ENCODE measurements around the gene TNFAIP3.

TNFAIP3 gene

DNA sequence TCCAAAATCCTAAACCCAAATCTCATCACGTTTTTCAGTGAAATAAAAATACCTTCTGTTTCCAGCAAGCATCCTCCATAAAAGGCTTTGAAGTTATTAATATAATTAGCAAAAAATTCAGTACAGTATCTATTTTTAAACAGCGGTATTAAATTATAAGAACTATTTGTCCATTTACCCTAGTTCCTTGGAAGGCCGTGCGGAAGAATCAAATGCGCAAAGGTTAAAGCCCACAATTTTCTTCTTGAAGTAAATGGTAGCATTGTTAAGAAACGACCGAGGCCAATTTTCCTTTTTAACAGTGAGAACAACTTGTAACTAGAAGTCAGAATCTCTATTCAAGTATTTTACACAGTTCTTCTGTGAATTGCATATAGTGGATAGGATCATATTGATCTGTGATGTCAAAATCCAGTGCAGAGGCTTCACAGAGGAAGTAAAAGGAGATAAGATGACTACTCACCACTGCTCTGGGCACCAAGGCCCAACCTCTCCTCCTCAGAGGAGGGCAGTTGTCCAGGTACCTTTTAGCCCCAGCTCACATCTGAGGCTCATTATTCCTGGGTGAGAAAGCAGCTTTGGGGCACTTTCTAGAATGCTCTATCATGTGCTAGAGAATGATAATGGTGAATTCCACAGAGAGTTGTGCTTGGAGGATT is 36.3 kb downstream of the TNFAIP3 start:
- no peak for DNase-seq (ENCODE audit: low read depth)

DNA sequence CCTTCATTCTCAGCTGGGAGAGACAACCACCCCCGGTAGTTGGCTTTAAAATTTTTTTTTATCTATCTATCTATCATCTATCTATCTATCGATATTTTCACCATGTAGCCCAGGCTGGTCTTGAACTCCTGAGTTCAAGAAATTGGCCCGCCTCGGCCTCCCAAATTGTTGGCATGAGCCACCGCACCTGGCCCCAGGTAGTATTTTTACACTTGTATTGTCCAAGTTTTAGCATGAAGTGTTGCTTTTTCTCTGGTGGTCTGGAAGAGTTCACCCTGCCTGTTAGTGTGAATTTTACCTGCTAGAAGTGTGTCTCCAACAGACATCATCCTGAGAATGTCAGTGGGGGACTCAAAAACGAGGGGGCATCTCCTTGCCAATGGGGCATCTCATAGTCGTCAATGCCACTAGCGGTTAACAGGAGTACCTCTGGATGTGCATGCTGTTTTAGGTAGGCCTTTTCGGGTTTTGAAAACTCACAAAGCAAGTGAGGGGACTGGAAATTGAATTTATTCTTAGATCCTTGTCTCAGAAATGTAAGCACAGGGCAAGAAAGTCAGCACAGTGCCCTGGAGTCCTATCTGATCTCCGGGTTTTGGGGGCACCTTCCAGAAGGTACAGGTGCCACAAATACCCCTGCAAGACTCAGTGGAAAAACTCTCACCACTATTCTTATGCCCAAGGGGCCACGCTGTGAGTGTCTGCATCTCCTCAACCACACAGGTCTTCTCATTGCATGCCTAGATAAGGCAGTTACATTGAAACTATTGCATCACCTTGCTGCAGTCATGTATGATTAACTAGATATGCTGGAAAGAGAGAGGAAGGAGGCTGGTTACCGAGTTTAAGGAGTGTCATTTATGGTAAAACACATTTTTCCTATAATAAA is 37.1 kb downstream of the TNFAIP3 start:
- DNase-seq (ENCODE audit: low read depth): no peak

DNA sequence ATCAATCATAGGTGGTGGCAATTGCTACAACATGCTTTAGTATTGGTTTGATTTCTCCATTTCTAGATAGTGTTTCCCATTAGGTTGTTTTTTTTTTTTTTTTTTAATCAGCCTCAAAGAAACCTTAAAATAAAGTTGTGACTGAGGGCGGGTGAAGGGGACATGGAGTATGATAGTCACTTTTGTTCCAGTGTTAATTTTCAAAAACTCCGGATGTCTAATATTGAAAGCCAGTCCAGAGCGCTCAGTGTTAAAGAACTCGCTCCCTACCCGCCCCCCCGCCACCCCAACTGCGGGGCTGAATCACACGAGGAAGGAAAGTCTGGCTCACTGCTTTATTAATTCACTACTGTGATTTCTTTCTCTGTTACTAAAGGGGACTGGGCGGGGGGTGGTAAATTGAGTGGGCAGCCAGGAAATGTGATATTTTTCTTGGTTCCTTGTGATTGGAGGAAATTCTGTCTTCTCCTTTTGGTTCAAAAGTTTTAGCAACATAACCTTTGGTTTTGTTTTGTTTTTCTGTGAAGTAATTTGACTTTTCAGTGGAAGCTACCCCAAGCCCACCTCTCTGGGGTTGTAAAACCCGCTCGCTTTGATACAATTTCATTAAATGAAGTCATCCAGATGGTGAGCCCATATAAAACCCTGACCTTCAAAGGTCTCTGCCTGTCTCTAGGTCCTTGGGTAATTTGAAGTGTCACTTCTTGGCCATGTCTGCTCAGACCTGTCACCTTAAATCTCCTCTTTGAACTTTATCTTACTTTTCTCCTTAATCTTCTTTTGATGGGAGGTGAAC is 38.0 kb downstream of the TNFAIP3 start:
- no peak for DNase-seq (ENCODE audit: low read depth)

DNA sequence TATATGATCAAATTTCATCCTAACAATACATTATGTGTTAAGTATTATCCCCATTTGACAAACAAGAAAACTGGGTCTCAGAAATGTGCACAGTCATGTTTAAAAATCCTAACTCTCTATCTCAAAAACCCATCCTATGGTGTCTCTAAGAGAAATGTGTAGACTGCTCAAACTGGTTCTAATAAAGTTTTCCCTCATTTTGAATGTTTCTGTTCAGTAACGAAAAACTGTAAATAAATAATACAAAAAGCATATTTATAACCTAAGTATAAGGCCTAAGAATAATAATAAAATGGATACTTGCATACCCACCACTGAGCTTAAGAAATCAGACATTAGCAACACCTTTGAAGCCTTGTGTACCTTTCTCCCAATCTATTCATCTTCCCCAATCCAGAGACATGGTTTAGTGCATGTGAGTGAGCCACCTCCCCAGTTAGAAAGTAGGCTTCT is 39.0 kb downstream of the TNFAIP3 start:
- no peak for DNase-seq (ENCODE audit: low read depth)

DNA sequence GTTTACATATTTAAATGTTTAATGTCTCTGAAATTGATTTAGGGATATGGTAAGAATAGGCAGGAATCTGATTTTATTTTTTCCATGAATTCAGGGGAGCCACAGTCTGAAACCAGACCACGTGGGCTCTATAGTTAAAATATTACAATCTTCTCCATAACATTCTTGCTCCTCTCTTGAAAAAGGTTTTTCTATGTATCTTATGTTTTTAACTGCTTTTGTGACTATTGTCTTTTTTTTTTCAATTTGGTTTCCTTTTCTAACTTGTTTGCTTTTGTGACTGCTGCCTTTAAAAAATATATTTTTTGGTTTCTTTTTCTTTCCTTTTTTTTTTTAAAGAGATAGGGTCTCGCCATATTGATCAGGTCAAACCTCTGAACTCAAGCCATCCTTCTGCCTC is 40.1 kb downstream of the TNFAIP3 start:
- no peak for DNase-seq (ENCODE audit: low read depth)

DNA sequence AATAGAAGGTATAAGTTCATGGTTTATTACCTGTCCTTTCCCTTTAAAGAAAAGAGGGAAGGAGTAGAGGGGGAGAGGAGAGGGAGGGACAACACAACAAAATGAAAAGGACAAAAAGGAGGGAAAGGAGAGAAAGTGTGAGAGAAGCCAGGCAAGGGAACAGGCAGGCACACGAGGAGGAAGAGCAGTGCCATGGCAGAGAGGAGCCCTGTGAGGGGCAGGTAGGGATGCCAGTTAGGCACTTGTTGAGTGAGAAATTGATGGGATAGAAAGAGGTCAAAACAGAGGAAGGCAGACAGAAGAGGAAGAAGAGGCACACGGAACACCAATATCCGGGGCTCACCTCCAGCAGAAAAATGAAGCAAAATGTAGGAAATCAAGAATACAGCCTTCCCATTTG is 42.5 kb downstream of the TNFAIP3 start:
- DNase-seq (ENCODE audit: low read depth): no peak

DNA sequence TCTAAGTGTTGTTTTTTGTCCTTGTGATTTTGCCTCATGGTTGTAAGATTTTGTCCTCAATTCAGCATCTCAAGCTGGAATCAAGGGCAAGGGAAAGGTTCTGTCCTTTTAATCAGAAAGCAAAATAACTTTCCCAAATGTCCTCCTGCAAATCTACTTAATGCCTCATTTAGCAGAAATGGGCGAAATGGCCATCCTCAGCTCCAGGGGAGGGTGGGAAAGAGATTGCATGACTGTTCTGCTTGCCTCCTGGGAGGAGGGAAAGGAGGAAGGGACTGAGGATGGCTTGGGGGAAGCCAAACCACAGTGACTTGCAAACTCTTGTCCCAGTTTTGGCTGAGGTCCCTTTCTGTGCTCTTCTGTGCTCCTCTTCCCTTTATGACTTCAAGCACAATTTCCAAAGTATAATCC is 43.4 kb downstream of the TNFAIP3 start:
- DNase-seq (ENCODE audit: low read depth): no peak

DNA sequence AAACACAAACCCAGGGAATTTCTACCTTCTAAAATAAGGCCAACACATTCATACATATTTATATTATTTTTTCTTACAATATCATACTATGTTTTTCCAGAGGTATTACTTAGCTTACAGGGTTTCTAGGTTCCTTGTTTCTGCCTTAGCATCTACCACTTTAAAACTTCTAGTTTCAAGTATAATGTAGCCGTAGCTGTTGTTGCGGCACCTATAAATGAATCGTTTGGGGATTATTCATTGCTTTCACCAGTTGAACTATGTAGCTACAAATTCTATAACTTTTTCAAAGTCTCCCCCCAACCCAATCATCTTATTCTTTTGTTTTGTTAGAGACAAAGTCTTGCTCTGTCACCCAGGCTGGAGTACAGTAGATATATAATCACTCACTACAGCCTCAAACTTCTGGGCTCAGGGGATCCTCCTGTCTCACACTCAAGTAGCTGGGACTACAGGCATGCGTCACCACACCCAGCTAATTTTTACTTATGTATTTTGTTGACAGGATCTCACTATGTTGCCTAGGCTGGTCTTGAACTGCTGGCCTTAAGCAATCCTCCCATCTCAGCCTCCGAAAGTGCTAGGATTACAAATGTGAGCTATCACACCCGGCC is 43.9 kb downstream of the TNFAIP3 start:
- no peak for DNase-seq (ENCODE audit: low read depth)

DNA sequence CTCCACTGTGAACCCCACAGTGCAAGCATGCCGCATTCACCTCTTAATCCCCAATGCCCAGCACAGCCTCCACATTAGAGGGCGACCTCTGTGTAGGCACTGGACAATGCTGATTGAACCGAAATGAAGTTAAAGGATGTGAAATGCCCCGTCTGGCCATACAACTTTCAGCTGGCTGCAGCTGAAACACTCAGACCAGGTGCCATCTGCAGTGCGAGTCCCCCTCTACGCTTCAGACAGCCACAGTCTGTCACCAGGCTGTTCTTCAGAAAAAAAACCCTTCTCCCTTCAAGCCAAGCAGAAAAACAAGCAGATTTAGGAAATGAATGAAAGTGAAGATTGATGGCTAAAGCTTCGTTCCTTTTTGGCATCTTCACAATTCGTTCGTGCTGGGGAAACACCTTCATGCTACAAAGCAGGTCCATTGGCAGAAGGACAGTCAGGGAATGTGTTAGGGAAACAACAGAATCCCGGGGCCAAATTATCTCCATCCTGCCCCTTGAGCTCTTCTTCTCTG is 44.7 kb downstream of the TNFAIP3 start:
- DNase-seq (ENCODE audit: low read depth): no peak

DNA sequence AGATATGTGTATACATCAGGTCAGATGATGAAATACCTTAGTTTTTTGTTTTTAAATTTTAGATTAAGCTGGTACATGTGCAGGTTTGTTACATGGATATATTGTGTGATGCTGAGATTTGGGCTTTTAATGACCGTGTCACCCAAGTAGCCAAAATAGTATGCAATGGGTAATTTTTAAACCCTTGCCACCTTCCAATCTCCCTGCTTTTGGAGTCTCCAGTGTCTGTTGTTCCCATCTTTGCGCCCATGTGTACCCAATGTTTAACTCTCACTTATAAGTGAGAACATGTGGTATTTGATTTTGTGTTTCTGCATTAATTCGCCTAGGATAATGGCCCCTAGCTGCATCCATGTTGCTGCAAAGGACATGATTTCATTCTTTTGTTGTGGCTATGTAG is 45.8 kb downstream of the TNFAIP3 start:
- no peak for DNase-seq (ENCODE audit: low read depth)

DNA sequence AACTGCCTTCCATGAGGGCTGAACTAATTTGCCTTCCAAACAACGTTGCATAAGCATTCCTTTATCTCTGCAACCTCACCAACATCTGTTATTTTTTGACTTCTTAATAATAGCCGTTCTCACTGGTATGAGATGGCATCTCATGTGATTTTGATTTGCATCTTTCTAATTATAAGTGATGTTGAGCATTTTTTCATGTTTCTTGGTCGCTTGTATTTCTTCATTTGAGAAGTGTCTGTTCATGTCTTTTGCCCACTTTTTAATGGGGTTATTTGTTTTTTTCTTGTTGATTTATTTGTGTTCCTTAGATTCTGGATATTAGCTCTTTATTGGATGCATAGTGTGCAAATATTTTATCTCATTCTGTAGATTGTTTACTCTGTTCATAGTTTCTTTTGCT is 46.4 kb downstream of the TNFAIP3 start:
- no peak for DNase-seq (ENCODE audit: low read depth)

DNA sequence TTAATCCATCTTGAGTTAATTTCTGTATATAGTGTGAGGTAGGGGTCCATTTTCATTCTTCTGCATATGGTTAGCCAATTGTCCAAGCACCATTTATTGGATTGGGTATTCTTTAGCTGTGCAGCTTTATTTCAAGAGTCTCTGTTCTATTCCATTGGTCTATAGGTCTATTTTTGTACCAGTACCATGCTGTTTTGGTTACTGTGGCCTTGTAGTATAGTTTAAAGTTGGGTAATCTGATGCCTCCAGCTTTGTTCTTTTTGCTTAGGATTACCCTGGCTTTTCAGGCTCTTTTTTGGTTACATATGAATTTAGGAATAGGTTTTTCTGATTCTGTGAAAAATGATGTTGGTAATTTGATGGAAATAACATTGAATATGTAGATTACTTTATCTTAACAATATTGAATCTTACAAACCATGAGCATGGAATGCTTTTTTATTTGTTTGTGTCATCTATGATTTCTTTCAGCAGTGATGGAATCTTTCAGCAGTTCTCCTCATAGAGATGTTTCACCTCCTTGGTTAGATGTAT is 47.0 kb downstream of the TNFAIP3 start:
- DNase-seq (ENCODE audit: low read depth): no peak

DNA sequence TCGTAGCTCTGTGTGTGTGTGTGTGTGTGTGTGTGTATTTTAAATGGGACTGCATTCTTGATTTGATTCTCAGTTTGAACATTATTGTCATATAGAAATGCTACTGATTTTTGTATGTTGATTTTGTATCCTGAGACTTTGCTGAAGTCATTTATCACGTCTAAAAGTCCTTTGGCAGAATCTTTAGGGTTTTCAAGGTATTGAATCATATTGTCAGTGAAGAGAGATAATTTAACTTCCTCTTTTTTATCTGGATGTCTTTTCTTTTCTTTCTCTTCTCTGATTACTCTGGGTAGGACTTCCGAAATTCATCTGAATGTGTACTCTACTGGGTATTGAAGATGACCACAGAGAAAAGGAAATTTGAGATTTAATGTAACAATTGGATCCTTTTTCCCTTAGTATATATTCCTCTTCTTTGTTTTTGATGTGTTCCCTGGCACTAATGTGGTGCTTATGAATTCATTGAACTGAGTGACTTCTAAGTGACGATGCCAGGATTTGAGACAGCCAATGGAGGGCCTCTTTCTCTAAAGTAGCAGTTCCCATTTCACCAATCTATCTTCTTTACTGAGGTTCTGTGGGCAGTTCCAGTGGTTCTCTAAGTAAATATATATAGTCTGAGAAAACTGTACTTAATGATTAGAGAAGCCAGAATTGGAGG is 47.6 kb downstream of the TNFAIP3 start:
- DNase-seq (ENCODE audit: low read depth): no peak

DNA sequence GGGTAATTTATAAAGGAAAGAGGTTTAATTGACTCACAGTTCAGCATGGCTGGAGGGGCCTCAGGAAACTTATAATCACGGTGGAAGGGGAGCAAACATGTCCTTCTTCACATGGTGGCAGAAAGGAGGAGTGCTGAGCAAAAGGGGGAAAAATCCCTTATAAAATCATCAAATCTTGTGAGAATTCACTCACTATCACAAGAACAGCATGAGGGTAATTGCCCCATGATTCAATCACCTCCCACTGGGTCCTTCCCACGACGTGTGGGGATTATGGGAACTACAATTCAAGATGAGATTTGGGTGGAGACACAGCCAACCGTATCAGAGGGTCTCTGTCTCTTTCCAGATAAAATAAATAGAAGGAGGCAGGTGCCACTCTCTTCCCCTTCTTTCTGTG is 48.7 kb downstream of the TNFAIP3 start:
- DNase-seq (ENCODE audit: low read depth): no peak

DNA sequence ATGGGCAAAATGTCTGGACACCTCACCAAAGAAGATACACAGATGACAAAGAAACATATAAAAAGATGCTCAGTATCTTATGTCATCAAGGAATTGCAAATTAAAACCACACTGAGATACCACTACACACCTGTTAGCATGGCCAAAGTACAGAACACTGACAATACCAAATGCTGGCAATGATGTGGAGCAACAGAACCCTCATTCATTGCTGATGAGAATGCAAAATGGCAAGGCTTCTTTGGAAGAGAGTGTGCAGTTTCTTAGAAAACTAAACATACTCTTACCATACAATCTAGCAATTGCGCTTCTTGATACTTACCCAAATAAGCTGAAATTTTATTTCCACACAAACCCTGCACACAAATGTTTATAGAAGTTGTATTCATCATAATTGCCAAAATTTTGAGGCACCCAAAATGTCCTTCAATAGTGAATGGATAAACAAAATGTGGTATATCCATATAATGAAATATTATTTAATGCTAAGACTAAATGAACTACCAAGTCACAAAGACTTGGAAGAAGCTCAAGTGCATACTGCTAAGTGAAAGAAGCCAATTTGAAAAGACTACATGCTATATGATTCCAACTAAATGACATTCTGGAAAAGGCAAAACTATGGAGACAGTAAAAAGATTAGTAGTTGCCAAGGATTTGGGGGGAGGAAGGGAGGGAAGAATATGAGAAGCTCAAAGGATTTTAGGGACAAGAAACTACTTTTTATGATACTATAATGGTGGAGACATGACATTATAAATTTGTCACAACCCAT is 50.7 kb downstream of the TNFAIP3 start:
- DNase-seq (ENCODE audit: low read depth): no peak

DNA sequence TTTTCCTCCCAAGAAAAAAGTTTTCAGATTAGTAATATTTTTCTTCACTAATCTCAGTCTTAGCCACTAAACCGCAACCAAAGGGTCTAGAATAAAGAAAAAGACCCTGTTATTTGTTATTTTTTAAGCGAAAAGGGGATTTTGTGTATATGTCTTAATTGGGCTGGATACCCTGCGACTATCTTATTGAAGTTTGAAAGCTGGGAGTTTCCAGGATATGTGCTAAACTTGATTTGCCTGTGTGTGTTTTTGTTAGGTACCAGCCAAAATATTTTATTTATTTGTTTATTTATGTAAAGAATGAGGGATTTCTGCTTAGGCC is 52.4 kb downstream of the TNFAIP3 start:
- DNase-seq (ENCODE audit: low read depth): no peak

DNA sequence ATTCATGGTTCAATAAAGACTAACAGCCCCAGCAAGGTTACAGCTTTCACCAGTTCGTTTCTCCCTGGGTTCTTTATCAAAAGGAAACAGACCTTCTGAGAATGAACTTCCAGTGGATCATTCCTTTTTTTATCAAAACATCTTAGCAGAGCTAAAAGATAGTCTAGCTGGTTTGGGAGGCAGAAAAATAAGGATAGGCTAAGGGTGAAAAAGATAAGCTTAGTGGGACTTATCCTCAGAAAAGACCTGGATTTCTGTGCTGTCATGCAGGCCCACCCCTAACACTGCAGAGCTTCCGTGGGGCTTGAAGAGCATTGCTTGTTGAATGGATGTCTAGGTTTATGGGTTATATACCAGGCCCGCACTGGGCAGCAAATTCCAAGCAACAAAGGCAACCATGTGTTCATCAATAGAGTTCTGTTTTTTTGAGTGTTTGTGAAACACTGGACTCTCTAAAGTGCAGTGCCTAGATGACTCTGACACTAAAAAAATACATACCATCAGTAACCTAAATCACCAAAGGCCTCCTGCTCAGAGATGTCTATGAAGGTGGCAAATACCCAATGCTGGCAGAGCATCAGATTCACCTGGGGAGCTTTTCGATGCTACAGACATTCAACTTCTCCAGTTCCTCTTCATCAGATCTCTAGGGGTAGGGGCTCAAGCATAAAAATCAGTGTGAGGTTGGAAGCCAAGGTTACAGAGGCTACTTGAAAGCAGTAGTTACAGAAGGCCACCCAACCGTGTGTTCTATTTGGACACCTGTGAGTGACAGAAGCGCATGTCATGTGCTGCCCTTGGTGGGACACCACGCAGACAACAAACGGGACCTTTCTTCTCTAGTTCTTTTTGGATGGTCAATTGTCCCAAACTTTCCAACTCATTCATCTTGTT is 53.0 kb downstream of the TNFAIP3 start:
- DNase-seq (ENCODE audit: low read depth): no peak

DNA sequence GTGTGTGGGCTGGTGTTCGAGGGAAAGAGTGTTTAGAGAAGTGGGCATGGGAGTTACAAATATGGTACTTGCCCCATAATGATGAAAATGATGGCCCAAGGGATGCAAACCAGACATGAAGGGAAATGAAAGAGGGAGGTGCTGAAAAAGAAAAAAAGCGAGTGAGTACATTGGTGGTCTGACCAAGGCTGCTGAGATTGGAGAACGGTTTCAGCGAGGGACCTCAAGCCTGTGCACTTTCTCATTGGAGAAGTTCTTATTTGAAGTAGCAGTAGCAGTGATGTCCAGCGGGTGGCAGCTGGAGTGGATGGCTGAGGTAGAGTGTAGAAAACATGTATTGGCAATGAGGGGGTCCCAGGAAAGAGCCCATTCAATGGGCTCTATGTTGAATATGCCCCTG is 54.8 kb downstream of the TNFAIP3 start:
- DNase-seq (ENCODE audit: low read depth): no peak

DNA sequence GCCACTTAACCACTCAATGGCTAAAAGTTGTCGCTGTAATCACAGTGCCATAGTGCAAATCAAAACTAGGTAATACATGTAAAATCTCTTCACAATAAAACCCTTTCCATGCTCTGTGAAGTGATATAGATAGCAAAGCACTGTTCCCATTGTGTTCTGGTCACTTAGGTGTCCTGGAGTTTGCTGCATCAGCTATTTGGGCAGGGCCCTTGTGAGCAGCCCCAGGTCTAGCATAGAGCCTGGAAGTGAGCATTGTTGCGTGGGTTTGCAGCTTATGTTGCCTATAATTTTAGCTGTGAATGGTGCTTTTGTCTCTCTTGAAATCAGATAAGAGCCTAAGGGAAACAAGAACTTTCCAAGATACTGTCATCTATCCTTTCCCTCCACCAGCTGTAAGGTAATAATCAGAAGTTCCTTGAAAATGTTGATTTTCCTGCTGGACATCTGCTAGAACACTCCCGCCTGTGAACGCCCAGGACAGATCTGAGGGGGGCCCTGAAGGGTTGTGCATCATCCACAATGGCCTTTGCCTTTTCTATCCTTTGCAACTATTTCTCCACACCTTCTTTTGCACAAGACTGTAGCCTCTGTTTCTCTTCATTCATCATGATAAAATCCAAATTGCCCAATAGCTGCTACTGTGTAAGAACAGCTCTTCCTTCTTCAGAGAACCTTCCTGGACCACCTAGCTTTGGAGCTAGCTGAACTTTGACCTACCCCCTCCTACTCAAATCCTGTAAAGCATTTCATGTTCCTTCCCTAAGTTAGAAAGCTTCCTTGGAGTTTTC is 57.0 kb downstream of the TNFAIP3 start:
- DNase-seq (ENCODE audit: low read depth): no peak

Measured in stimulated activated CD8-positive, alpha-beta memory T cell treated with anti-CD3 and anti-CD28 coated beads, Interleukin-15, amount 100 ng/mL, for 24 hours (primary cell).